EL (cell line): Measurements from ENCODE around the gene DPP7.

Experiments
- DNase-seq: peaks from one replicate; pipeline ENCODE4 v3.0.0-alpha.2; 2016

DPP7 gene

DNA sequence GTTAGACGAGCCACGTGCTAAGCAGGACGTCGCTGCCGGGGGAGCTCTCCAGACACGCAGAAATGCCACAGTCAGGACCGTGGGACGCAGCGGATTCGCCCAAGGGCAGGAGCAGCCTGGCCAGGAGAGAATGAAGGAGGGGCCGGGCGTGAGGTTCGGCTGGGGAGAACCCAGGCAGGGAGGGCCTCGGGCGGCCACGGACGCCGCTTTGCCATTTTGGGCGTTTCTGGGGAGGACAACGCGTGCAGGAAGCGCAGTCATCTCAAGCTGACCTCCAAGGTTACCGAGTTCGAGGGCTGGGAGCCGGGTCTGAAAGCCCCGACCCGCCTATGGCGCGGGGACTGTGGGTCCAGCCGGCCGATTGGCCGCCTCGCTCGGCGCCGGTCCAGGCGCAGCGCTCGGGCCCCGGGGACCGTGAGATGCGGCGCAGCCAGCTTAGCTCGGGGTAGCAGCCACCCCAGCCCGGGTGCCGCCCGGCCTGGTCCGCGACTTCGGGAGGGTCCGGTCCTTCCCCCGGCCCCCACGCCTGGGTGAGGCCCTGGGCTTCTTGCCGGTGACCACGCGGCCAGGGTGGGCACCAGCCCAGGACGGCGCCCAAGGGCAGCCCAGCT is 28.5 kb downstream of the DPP7 start:
- peak; percentile 68 for DNase-seq

DNA sequence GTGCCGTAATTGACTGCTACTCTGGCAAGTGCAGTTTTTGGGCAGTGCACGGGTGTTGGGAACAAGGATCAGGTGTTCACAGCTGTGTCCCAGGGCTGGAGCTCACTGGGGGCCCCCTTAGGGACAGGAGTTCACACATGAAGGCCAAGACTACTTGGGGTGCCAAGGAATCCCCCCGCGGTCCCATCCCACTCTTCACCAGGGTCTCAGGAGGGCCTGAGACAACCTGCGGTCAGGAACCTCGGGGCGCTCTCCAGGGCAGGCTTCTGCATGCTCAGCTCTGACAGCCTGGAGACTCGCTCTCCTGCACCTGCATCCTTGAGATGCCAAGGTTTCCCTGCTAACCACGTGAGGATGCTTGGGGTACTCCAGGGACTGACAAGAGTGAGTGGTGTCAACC is 30.0 kb downstream of the DPP7 start:
- no peak for DNase-seq

DNA sequence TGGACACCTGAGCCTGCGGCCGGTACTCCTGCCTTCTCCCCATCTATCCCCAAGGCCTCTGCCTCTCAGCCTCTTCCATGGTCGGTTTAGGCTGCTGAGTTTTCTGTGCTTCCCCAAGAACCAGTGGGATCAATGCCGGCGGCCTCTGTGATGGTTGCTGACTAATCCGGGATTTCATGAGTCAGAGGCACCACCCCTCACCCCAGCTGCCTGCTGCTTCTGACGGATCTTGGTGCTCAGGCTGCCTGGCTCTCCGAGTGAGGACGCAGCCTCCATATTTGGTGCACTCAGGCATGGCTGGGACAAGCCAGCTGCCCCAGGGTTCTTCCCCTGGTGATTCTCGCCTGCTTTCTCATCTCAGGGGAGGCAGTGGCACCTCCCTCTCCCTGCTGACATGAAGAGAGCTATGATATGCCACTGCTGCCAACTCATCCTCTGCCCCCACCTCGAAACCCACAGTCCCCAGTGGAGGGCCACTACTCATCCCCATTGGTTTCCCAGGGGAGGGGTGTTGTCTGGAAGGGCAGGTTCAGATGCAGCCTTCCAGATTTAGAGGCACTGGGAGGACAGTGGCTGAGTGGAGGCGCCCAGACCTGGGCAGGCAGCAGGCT is 31.0 kb downstream of the DPP7 start:
- peak; percentile 98 for DNase-seq

DNA sequence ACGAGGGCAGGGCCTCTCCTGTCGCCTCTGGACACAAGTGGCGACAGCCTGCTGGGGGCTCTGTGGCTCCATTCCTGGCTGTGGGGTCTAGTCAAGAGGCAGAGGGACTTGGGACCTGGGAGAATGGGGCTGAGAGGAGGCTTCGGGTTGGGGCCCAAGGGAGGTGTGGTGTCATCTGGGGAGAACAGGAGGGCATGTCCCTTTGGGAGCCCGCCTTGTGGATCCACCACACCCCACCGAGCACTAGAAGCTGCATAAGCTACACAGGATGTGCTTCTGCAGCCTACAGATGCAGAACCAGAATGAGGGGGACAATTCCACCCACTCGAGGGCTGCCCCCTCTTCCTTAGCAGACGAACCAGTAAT is 31.6 kb downstream of the DPP7 start:
- DNase-seq: no peak

DNA sequence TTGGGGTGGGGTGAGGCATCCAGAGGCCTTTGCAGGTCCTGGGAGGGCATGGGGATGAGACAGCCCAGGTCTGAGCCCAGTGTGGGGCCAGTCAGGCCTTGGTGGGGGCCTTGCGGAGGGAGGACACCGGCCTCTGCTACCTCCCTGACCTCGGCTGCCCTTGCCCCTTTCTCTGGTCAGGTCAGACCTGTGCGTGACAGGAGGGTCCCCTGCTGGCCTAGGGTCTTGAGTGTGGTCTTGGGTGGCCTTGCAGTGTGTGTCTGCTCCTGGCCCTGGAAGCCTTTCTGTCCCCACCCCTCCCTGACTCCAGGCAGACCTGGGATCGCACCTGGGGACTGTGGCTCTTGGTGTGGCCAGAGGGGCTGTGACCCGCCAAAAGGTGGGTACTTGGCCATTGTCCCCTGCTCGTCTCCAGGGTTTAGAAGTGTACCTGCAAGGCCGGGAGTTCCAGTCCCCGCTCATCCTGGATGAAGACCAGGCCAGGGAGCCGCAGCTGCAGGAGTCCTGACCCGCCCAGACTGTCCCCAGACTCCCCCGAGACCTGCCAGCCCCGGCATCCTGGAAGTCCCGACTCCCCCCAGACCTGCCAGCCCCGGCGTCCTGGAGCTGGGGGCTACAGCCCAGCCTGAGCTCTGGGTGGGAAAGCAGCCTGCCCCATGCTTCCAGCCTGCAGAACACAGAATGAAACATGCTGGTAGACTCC is 32.2 kb downstream of the DPP7 start:
- no peak for DNase-seq

DNA sequence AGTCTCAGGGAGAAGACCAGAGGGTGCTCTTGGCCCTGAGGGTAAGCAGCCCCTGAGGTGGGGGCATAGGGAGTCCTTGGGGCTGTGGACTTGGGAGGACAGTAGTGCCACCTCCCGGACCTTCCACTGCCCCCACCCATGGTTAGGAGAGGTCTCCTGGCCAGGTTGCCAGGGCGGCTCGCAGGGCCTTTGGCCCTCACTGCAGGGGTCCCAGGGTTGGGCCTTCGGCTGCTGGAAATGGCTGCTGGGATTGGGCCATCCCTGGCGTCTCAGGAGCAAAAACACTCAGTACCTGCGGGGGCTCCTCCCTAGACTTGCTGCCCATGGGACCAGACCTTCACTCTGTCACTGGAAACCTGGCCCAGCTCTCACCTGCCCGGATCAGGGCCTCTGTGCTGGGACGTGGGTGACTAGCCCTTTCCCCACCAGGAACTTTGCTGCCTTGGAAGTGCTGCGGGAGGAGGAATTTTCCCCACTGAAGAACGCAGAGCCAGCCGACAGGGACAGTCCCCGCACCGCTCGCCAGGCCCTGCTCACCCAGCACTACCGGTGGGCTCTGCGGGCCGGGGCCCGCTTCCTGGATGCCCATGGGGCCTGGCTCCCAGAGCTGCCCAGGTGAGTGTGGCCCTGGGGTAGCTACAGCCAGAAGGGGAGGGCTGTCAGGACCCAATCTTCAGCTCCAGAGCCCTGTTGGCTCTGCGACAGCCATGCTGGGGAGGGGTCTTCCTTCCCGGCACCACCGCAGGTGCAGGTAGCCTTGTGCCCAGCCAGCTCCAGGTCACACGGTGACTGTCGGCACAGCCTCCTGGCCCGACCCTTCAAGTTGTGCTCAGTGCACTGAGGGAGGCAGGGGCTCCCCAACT is 34.0 kb downstream of the DPP7 start:
- DNase-seq: no peak

DNA sequence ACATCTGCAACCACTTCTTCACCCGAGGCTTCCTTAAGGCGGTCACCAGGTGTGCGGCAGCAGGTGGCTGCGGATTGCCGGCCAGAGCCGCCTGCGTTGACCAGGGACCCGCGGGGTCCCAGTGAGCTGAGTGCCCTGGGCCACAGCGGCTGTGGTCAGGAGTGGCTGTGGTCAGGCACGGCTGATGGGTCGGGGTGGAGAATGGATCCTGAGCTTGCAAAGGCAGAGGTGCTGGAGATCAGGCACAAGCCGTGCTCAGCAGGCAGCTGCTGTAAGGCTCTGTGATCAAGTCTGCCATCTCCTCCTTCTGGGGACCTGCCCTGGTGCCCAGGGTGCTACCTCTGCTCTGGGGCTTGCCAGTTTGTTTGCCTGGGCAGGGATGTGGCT is 35.1 kb downstream of the DPP7 start:
- no peak for DNase-seq

DNA sequence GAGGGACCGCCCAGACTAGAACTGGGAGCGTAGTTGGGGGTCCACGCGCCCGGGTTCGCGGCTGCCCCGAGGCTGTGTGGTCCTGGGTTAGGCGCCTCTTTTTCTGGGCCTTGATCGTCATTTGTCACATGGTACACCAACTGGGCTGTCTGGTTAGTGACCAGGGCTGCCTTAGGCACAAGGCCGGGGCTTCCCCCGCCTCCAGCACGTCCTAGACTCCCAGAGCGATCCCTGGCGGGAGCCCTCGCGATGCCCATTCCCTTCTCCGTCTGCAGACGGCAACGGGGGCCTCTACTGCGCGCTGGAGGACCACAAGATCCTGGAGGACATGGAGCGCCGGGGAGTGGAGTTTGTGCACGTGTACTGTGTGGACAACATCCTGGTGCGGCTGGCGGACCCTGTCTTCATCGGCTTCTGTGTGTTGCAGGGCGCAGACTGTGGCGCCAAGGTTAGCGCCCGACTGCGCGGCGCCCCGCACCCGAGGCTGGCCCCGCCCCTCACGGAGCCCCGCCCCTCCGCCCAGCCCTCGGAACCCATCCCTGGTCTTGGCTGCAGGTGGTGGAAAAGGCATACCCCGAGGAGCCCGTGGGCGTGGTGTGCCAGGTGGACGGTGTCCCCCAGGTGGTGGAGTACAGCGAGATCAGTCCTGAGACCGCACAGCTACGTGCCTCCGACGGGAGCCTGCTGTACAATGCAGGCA is 35.7 kb downstream of the DPP7 start:
- DNase-seq: no peak

DNA sequence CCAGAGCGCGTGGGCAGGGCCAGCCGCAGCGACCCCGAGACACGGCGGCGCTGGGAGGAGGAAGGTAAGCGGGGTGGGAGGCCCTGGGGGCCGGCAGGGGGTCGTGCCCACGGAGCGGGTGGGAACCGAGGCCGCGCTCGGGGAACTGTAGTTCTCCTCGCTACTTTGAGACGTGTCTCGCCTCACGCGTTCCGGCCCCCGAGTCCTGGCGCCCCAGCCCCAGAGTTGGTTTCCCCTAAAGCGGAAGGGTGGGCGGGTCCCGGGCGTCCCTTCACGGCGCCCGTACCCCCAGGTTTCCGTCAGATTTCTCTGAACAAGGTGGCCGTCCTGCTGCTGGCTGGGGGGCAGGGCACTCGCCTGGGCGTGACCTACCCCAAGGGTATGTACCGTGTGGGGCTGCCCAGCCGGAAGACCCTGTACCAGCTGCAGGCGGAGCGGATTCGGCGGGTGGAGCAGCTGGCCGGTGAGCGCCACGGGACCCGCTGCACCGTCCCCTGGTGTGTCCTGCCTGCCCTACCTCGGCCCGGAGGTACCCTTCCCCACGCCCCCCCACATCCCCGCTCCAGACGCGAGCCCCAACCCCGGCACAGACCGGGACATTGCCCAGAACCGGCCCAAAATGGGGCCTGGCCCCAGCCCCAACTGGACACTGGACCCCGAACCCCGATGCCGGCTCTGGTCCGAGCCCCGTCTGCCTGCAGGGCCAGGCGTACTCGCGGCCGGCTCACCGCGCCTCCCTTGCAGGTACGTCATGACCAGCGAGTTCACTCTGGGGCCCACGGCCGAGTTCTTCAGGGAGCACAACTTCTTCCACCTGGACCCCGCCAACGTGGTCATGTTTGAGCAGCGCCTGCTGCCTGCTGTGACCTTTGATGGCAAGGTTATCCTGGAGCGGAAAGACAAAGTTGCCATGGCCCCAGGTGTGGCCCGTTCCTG is 36.5 kb downstream of the DPP7 start:
- DNase-seq: peak; percentile 34

DNA sequence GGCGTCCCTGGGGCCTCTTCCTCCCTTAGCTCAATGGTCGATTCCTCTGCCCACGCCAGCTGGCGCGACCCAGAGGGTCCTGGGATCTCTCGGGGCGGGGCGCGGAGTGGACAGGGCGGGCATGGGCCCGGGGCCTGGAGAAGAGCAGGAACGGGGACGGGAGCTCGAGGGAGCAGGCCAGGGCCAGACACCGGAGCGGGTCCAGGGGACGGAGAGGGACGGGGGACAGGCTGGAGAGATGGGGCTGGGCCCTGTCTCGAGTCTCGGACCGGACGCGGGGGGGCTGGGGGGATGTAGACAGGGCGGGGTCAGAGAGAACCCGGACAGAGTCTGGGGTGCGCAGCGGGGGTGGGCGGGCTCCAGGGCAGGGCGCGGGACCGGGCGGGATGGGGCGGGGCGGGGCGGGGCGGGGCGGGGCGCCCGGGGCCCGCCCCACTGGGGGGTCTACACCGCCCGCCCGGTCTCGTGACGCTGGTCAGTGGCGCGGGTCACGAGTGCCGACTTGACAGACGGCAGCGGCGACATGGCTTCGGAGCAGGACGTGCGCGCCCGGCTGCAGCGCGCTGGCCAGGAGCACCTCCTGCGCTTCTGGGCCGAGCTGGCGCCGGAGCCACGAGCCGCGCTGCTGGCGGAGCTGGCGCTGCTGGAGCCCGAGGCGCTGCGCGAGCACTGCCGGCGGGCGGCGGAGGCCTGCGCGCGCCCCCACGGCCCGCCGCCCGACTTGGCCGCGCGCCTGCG is 37.4 kb downstream of the DPP7 start, which contains the start of gene UAP1L1:
TSS of gene UAP1L1 (plus strand) at position 508 of the 738 bp plus-strand sequence. CDS start at position 524, 16 bp downstream.
- peak; percentile 66 for DNase-seq

DNA sequence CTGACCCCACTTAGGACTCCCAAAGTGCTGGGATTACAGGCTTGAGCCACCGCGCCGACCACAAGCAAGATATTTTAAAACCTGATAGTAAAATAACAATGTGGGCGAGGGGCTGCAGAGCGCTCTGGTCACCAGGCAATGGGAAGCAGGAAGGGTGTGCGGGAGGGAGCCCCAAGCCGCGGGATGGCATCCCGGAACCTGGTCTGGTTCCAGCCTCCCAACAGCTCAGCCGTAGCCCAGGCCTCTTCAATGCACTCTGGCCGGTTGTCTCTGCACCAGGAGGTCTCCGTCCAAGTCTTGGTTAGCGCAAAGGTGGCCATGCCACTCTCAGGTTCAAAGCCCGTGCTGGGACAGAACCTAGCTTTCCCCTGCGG is 37.9 kb downstream of the DPP7 start:
- DNase-seq: no peak

DNA sequence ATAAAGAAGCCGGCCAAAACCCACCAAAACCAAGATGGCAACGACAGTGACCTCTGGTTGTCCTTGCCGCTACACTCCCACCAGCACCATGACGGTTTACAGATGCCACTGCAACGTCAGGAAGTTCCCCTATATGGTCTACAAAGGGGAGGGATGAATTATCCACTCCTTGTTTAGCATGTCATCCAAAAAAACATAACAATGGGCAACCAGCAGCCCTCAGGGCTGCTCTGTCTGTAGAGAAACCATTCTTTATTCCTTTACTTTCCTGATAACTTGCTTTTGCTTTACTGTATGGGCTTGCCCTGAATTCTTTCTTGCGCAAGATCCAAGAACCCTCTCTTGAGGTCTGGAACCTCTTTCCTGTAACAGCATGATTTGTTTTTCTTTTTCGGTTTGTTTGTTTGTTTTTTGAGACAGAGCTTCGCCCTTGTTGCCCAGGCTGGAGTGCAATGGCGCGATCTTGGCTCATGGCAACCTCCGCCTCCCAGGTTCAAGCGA is 39.2 kb downstream of the DPP7 start:
- DNase-seq: no peak

DNA sequence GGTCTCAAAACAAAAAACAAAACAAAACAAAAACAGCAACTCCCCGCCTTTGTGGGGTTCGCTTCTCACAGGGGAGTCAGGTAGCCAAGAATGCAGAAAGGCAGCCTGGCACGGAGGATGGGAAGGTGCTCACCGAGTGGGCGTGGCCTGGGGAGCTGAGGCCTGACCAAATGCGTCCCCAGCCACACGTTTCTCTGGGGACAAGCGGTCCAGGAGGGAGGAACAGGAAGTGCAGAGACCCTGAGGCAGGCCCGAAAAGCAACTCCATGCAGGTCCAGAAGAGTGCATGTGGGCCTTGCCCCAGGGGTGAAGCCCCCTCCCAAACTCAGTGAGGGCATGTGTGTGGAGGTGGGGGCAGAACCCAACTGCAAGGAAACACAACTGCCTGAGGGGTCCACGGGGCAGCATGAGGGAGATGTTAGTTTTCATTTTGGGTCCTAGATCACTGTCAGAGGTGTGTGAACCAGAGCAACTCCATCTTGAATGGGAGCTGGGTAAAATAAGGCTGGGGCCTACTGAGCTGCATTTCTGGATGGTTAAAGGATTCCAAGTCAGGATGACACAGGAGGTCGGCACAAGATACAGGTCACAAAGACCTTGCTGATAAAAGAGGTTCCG is 39.8 kb downstream of the DPP7 start:
- no peak for DNase-seq

DNA sequence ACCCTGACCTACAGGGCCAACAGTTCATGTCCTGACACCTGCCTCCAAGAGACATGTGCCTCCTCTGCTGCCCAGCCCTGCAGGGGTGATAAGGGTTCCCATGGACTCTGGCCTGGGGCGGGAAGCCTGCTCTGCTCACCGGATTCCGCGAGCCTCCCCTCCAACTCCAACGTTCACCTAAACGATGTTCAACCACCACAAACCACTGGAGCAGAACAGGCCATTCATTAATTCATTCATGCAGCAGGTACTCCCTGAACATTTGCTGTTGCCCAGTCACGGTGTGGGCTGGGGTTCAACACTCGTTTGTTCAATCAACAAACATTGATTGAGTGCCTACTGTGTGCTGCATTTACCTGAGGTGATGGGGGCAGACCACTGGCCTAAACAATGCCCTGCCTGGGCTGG is 40.5 kb downstream of the DPP7 start:
- no peak for DNase-seq

DNA sequence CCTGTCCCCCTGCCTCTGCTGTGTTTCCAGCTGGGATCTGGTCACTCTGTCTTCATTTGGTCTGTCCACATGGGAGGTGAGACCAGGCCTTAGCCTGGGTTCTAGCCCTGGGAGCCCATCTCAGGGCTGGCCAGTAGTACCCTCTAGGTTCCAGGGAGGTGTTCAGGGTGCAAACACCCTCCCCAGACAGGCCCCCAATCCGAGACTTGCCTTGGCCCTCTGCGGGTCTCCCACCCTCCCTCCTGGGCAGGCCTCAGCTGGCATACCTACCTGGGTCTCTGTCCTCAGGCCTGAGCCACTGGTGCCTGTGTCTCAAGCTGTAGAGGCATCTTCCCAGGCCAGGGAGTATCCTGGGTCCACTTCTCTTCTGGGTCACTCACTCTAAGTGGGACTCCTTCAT is 43.3 kb downstream of the DPP7 start:
- no peak for DNase-seq

DNA sequence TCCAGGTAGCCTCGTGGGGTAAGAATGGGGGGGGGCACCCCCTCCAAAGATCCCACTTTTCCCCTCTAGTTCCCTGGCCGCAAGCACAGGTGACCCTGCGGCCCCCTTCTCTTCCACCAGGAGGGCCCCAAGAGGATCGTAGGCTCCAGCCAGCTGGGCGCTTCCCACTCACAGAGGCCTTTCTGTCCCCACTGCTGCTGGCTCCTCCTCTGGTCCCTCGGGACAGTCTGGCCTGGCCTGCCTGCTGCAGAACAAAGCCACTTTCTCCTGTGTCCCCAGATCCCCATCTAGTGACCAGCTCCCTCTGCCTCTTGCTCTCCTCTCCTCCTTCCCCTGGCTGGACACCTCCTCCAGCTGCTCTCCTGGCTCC is 43.6 kb downstream of the DPP7 start:
- no peak for DNase-seq

DNA sequence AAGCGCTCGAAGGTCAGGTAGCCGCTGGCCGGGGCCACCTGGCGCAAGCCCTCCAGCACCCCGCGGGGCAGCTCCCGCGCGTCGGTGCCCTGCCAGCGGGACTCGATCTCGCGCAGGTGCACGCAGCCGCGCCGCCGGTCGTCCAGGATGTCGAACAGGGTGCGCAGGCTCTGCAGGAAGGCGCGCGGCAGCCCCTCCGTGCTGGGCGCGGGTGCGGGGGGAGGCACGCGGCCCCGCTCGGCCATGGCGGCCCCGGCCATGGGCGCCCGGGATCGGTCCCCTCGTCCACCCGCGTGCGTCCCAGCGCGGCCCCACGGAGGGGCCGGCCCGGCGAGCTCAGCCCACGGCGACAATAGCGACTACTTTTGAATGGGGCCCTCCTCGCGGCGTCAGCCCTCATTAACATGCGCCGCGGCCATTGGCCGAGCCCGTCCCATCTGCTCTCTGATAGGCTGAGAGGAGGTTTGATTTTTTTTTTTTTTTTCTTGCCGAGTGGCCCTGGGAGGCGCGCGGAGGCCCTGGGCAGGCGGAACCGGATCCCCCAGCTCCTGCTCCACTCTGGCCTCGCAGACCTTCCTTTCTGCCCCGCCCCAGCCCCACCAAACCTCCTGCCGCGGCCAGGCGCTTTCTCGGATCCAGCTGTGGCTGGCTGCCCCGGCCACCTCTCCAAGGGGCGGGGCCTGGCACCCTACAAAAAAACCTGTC is 44.2 kb downstream of the DPP7 start, which contains the start of gene SAPCD2:
TSS of gene SAPCD2 (minus strand) at position 357 of the 705 bp plus-strand sequence. CDS start at position 260, 97 bp downstream.
- DNase-seq: peak; percentile 92

DNA sequence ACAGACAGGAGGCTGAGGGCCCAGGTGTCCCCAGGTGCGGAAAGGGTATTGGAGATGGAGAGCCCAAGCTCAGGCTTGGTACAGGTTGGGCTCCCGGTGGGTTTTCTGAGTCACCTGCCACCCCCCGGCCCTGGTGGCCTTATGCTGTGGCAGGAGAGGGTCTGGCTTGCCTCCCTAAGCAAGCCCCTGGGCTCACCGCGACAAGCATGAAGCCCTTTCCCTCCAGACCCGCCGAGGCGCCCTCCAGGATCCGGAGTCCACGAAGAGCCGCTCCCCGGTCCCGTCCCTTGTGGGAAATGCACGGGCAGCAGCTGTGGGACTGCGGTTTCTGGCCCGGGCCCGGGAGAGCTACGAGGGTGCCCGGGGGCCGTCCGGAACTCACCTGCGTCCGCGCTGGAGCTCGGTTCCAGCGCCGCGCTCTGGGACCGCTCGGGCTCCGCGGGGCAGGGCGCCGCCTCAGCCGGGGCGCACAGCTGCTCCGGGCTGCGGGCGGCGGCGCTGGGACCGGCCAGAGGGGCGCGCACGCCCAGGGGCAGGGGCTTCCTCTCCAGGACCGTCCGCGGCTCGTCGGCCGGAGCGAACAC is 44.9 kb downstream of the DPP7 start:
- DNase-seq: no peak
